Measurements from ENCODE around the gene MEX3A. TPM values are rescaled to one million over a fixed set of nuclear protein-coding genes. Genes with fewer than 3 reads are reported as not detected.

Gene MEX3A, protein sequence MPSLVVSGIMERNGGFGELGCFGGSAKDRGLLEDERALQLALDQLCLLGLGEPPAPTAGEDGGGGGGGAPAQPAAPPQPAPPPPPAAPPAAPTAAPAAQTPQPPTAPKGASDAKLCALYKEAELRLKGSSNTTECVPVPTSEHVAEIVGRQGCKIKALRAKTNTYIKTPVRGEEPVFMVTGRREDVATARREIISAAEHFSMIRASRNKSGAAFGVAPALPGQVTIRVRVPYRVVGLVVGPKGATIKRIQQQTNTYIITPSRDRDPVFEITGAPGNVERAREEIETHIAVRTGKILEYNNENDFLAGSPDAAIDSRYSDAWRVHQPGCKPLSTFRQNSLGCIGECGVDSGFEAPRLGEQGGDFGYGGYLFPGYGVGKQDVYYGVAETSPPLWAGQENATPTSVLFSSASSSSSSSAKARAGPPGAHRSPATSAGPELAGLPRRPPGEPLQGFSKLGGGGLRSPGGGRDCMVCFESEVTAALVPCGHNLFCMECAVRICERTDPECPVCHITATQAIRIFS
- total RNA-seq (2014; rRNA removed; shearing (Covaris generic)): 4.5 and 5.3 TPM in 2 replicates
- total RNA-seq (2022): 5.3 and 5.5 TPM in 2 replicates
- Bru-seq, nascent RNA: percentile 44 among the genes with signal in this experiment
- BruChase-seq, experiment 1, labeled RNA remaining after a 6-hour chase: percentile 53 among the genes with signal in this experiment
- BruChase-seq, experiment 2, labeled RNA remaining after a 2-hour chase: percentile 57 among the genes with signal in this experiment
- long read RNA-seq, full-length matches to known transcripts: 1 of 9 reads
- long read RNA-seq, partial matches to known transcripts: 0 of 9 reads
- long read RNA-seq, other reads (novel, unspliced or antisense): 8 of 9 reads

GRCh38 chr1:156082309-156083091 is at the start of gene MEX3A:
Gene MEX3A, minus strand, starts transcription at chr1:156082465. Its CDS starts 467 bp downstream, at chr1:156081998.
- H3K27ac ChIP-seq (ENCODE audit: low read depth, low read length, poor library complexity, severe bottlenecking): no peak within 1 kb of the TSS
- peak within 1 kb of the TSS; percentile 98 for H3K4me2 ChIP-seq (ENCODE audit: low read length)
- peak within 1 kb of the TSS; percentile 94 for H2AFZ ChIP-seq (ENCODE audit: low read length)
- POLR2A ChIA-PET: interaction anchor here (0.5 to 1.3 kb wide), 3 partner anchors 72 to 436 kb away, joined by 3 to 4 read pairs (median 3); no protein-coding TSS in a partner anchor
- TF ChIP-seq, protein P1, sequence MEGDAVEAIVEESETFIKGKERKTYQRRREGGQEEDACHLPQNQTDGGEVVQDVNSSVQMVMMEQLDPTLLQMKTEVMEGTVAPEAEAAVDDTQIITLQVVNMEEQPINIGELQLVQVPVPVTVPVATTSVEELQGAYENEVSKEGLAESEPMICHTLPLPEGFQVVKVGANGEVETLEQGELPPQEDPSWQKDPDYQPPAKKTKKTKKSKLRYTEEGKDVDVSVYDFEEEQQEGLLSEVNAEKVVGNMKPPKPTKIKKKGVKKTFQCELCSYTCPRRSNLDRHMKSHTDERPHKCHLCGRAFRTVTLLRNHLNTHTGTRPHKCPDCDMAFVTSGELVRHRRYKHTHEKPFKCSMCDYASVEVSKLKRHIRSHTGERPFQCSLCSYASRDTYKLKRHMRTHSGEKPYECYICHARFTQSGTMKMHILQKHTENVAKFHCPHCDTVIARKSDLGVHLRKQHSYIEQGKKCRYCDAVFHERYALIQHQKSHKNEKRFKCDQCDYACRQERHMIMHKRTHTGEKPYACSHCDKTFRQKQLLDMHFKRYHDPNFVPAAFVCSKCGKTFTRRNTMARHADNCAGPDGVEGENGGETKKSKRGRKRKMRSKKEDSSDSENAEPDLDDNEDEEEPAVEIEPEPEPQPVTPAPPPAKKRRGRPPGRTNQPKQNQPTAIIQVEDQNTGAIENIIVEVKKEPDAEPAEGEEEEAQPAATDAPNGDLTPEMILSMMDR (conservative IDR thresholded peaks at IDR 0.05; ENCODE audit: low read length): no peak
- TF ChIP-seq EZH2phosphoT487 (IDR thresholded peaks at IDR 0.05; ENCODE audit: borderline replicate concordance, low read depth, low read length): no peak
- H3K9me2 ChIP-seq (ENCODE audit: insufficient read depth, low read length): no peaks in the 10 kb centered on the region
- peak within 1 kb of the TSS; percentile 94 for H3K4me3 ChIP-seq (ENCODE audit: low read depth, low read length, poor library complexity, severe bottlenecking)
- peaks cover 26% of the 10 kb centered on the region for H3K4me1 ChIP-seq (ENCODE audit: insufficient read depth, low read length, poor library complexity, severe bottlenecking)
- CTCF ChIA-PET (ENCODE audit: unreplicated experiment): no interaction called here
- no peaks in the 10 kb centered on the region for H3K36me3 ChIP-seq (ENCODE audit: insufficient read depth, low read length)
- DNase-seq (ENCODE audit: low spot score): peak; percentile 76
- intact Hi-C loops (cut with micrococcal nuclease; ENCODE audit: unreplicated experiment): no loop called here
- H4K20me1 ChIP-seq (ENCODE audit: insufficient read depth, low read length): no peaks in the 10 kb centered on the region
- H3K9me3 ChIP-seq (ENCODE audit: low read length): no peaks in the 10 kb centered on the region
- BruUV-seq (replicated peaks): no TSS peak
- no peaks in the 10 kb centered on the region for H3K79me2 ChIP-seq (ENCODE audit: insufficient read depth, low read depth, low read length)

DNA sequence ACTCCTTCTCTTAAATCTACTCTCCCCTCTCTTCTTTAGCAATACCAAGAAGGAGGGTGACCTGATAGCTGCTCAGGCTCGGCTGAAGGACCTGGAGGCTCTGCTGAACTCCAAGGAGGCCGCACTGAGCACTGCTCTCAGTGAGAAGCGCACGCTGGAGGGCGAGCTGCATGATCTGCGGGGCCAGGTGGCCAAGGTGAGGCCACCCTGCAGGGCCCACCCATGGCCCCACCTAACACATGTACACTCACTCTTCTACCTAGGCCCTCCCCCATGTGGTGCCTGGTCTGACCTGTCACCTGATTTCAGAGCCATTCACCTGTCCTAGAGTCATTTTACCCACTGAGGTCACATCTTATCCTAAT is 48.3 kb upstream of the MEX3A start:
- Histone ChIP-seq H2AFZ (ENCODE audit: low read length) (no peak overlapping the region), H3K4me3 (ENCODE audit: low read depth, low read length, poor library complexity, severe bottlenecking) (no peak overlapping the region), H3K27ac (ENCODE audit: low read depth, low read length, poor library complexity, severe bottlenecking) (no peak overlapping the region), H3K4me2 (ENCODE audit: low read length) (no peak overlapping the region), H3K79me2 (ENCODE audit: insufficient read depth, low read depth, low read length) (no peaks in the 10 kb centered on the region), H4K20me1 (ENCODE audit: insufficient read depth, low read length) (no peaks in the 10 kb centered on the region), H3K9me3 (ENCODE audit: low read length) (no peaks in the 10 kb centered on the region), H3K4me1 (ENCODE audit: insufficient read depth, low read length, poor library complexity, severe bottlenecking) (peaks cover 27% of the 10 kb centered on the region), H3K9me2 (ENCODE audit: insufficient read depth, low read length) (no peaks in the 10 kb centered on the region), H3K36me3 (ENCODE audit: insufficient read depth, low read length) (no peaks in the 10 kb centered on the region)
- intact Hi-C loops (cut with micrococcal nuclease; ENCODE audit: unreplicated experiment): loop anchor here (1.0 kb wide), 2 partner anchors 34 to 40 kb away; no protein-coding TSS in a partner anchor
- TF ChIP-seq, protein P1 (conservative IDR thresholded peaks at IDR 0.05; ENCODE audit: low read length): no peak; the same call in 1 of the 2 replicates
- no peak for TF ChIP-seq EZH2phosphoT487 (IDR thresholded peaks at IDR 0.05; ENCODE audit: borderline replicate concordance, low read depth, low read length)
- BruUV-seq (replicated peaks): no TSS peak
- no peak for DNase-seq (ENCODE audit: low spot score)
- POLR2A ChIA-PET: interaction anchor here (1.0 kb wide), 1 partner anchor 12 kb away, joined by 3 read pairs; no protein-coding TSS in a partner anchor
- CTCF ChIA-PET (ENCODE audit: unreplicated experiment): interaction anchor here (1.3 kb wide), 1 partner anchor 28 kb away, joined by 3 read pairs; no protein-coding TSS in a partner anchor

Measured in OCI-LY7 (cell line).